GM12892 (cell line): Measurements from ENCODE around the gene KIAA1217.

Experiments used
- POLR2A ChIP-seq: IDR thresholded peaks from 2 replicates; pipeline ENCODE4 v1.6.1; 2011; ENCODE audit warnings: low read depth, low read length, control low read depth
- POLR2AphosphoS5 ChIP-seq: IDR thresholded peaks from 2 replicates; pipeline ENCODE4 v1.6.1; 2011; ENCODE audit warnings: low read depth, low read length, control low read depth

DNA sequence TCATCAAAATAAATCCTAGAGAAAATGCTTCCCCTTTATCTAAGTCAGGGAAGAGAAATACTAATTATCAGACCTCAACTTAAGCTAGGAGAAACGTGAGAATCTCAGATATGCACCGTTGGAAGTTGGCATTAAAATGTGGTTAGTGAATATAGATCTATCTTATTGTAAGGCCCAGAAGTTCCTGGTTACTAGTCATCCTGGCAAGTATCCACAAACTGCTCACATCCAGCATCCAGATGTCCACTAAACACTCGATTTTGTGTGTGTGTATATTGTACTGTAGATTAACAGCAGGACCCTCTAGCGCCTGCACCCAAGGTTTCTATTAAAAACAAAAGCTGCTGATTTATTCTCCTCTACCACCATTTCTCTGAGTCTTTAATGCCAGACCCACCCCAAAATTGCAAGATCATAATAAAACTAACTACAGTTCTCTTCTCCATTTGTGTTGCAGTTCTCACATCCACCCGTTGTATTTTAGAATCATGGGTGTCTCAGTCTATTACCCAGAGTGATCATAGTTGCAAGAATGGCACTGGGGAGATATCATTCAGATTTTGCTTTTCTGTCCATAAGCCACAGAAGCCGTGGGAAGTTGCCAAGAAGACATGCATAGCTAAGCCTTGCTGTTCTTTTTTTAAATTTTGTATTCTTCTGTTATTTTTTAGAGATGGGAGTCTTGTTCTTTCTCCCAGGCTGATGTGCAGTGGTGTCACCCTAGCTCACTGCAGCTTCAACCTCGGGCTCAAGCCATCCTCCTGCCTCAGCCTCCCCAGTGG is 165.4 kb downstream of the KIAA1217 start:
- no peak for TF ChIP-seq POLR2AphosphoS5
- no peak for TF ChIP-seq POLR2A
